Stomach (tissue), 4 donors: ENCODE measurements around the gene NEUROG2.

Experiments used
- CTCF ChIP-seq, 7 experiments: fragments of 450-650 bp in 4 of 7; fragments of 200-600 bp in 3 of 7; sonication (generic) in 3 of 7; IDR thresholded peaks; one replicate each; pipeline ENCODE4 v1.5.1; 2016 to 2019; ENCODE audit warnings: antibody characterized with exemption in 7 of 7, control low read depth in 2 of 7, mild to moderate bottlenecking in 1 of 7
- EP300 ChIP-seq: sonication (generic); formaldehyde crosslinking; IDR thresholded peaks from one replicate; pipeline ENCODE4 v1.6.1; 2017; ENCODE audit warnings: antibody characterized with exemption
- POLR2A ChIP-seq, 4 donors: fragments of 450-650 bp; IDR thresholded peaks; one replicate each; pipeline ENCODE4 v1.6.1; 2016; ENCODE audit warnings: antibody characterized with exemption in 4 of 4, control low read depth in 2 of 4, mild to moderate bottlenecking in 1 of 4, moderate library complexity in 1 of 4
- POLR2AphosphoS5 ChIP-seq, 3 donors: sonication (generic); formaldehyde crosslinking; IDR thresholded peaks; one replicate each; pipeline ENCODE4 v1.6.1; 2016; ENCODE audit warnings: antibody characterized with exemption in 3 of 3

- TF ChIP-seq CTCF (IDR thresholded peaks at IDR 0.05) (no peak), POLR2AphosphoS5 (IDR thresholded peaks at IDR 0.05) (no peak), POLR2A (IDR thresholded peaks at IDR 0.05) (no peak), EP300 (no peak)
Observed at GRCh38 chr4:112560084-112560483, 44.1 kb upstream of the NEUROG2 start.
